HG02571 (cell line): ENCODE data around the gene ZDHHC22.

Source experiments
- ATAC-seq: cut with Tn5 transposase; IDR thresholded peaks from one replicate; pipeline ENCODE4 v1.9.1; 2021; ENCODE audit warnings: mild to moderate bottlenecking, moderate library complexity; ENCODE audit not compliant: unreplicated experiment

The ZDHHC22 gene

DNA sequence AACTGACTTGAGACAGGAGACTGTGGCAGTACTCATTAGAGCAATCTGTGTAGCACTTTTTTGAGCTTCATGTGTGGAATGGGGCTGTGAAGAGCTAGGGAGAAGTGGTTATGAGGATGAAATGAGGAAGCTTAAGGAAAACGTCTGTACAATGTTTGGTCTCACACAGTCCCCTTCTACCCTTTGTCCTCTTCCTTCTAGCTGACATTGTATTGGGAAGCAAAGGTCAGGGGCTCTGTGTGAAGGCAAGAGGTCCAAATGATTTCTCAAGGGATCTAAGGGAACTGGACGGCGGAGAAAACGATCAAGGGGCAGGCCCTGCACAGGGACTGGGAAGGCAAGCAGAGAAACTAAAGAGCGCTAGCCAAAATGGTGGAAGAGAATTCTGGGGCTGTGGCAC is 56.6 kb downstream of the ZDHHC22 start:
- ATAC-seq = no peak

DNA sequence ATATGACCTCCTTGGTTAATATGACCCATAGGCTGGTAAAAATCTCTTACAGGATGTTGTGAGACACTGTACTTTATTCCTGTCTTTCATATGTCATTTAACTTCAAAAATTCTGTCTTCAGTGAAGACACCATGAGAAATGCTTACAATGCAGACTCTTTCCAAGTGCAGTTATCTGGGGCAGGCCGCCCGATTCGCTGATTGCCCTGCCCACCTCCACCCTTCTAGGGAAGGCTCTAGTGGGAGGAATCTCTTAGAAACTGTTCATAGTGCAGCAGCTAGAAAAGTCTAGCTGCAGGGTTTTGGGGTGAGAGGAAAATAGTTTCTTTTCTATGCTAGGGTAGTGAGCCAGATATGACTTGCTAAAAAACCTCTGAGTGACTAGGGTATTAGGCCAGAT is 58.5 kb downstream of the ZDHHC22 start:
- ATAC-seq = no peak

DNA sequence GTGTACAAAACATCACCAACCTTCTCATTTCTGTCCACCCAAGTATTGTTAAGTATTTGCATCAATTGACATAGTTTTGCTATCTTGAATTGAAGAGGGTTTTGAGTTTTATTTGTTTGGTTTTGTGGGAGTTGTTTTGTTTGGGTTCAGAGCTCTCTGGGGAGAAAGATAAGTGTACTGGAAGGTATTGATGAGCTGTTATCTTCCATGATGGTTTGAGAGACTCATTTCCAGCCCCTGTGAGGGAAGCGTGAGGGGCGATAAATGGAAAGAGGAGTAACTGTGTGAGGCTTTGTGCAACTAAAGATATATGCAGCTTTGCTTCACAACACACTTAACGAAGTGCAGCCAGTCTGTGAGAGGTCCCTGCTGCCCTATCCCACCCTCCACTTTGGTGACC is 59.2 kb downstream of the ZDHHC22 start:
- ATAC-seq = no peak
